ENCODE data around the gene BCKDHA.
A peak's percentile ranks its signal among the peaks of the same experiment; 100 is the strongest.
"Not testable (repeated sequence)": the region's sequence is repeated elsewhere in the genome, so short reads cannot be mapped to it uniquely, and the experiment has no call there.

Gene BCKDHA

DNA sequence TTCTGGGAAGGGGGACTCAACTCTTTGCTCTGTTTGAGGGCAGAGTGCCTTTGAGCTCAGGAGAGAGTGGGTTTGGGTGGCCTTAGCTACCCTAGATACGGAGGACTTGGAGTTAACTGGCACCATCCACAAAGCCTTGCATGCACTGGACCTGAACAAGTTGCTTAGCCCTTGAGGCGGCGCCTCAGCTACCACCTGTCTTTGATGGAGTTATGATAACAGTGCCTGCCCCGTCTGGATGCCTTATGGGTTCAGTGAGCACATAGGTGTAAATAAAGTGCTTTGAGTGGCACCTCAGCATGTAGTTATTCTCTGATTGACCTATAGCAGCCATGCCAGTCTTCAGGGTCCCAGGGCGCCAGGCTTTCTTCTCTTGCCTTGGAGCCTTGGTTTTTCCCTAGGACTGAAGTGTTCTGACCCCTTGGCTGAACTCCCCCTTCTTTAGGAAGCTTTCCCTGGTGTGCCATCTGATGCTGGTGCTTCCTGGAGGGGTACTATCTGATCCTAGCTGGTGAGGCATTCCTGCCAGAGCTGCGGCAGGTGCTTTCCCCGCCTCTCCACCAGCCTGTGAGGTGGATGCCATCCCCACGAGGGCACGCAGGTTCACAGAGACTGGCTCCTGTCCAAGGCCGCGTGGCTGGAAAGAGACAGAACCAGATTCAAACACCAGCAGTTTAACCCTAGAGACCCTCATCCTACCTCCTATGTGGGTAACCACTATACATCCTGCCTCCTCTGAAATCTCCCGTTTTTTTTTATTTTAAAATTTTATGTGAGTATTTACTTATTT is 5.8 kb downstream of the BCKDHA start:
- Mint-ChIP-seq H3K27ac (no peak overlapping the region), H3K9me3 (no peaks in the 10 kb centered on the region), H3K27me3 (no peaks in the 10 kb centered on the region), H3K4me3 (no peak overlapping the region), H3K4me1 (peaks cover 16% of the 10 kb centered on the region), H3K36me3 (peaks cover 7% of the 10 kb centered on the region)
- ATAC-seq (ENCODE audit: low read depth) (no peak), DNase-seq (ENCODE audit: low spot score in 2 of 2) (no peak)

DNA sequence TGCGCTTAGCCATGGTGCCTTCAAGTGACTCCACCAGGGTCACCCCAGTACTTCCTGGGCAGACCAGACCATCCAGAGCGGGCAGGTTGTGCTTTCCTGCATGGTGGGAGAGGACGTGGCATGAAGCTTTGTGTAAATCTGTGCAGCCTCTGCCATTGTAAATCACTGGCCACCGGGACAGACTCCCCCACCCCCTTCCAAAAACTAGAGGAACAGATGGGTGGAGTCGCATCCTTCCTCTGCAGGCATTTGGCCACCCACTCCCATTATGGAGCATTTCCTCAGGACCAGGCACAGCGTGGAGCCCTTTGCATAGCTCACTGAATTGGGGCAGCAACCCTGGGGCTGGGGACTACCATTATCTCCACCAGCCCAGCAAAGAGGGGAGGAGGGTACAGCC is 8.2 kb downstream of the BCKDHA start:
- peaks cover 8% of the 10 kb centered on the region for H3K36me3 Mint-ChIP-seq

DNA sequence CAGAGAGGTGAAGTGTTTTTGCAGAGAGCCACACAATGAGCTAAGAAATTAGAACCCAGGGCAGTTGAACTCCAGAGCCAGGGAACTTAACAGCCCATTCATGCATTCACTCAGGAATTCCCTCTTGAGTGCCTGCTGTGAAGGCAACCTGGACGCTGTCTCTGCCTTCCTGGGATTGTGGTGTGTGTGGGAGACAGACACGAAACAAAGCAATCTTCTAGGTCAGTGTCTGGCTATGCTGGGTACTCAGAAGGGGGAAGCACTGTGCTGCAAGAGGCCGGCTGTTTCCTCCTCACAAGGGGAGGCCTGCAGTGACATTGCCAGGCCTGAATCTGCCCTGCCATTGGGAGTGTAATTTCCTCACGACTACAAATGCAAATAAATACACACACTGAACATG is 9.7 kb downstream of the BCKDHA start:
- Mint-ChIP-seq H3K9me3 (no peaks in the 10 kb centered on the region), H3K27me3 (no peaks in the 10 kb centered on the region), H3K36me3 (peaks cover 10% of the 10 kb centered on the region), H3K27ac (peak overlapping the region; percentile 1), H3K4me1 (peaks cover 14% of the 10 kb centered on the region), H3K4me3 (no peak overlapping the region)
- no peak for DNase-seq (ENCODE audit: low spot score in 2 of 2)
- ATAC-seq (ENCODE audit: low read depth): no peak

More for the DNA sequence above, 8.2 kb downstream of the BCKDHA start:
- H3K9me3 Mint-ChIP-seq: no peaks in the 10 kb centered on the region
- H3K4me3 Mint-ChIP-seq: no peak overlapping the region
- no peak overlapping the region for H3K27ac Mint-ChIP-seq
- H3K27me3 Mint-ChIP-seq: no peaks in the 10 kb centered on the region
- DNase-seq (ENCODE audit: low spot score in 2 of 2) (no peak), ATAC-seq (ENCODE audit: low read depth) (no peak)
- peaks cover 16% of the 10 kb centered on the region for H3K4me1 Mint-ChIP-seq

DNA sequence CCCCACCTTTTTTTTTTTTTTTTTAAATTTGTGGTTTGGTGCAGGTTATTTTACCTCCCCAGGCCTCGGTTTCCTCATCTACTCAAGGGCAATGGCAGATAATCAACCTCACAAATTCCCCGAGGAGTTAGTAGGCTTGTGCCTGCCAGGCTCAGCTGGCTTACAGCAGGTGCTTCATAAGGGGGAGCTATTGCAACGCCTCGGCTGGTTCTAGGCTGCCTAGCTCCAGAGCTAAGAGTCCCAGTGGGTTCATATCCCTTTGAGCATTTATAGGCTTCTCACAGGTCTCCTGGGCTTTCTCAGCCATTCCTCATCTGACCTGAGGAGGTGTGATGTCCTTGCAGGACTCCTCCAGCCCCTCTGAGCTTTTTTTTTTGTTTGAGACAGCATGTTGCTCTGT is 10.6 kb downstream of the BCKDHA start:
- Mint-ChIP-seq H3K9me3 (no peaks in the 10 kb centered on the region), H3K4me1 (peaks cover 14% of the 10 kb centered on the region), H3K27me3 (no peaks in the 10 kb centered on the region), H3K36me3 (peaks cover 10% of the 10 kb centered on the region), H3K27ac (no peak overlapping the region), H3K4me3 (no peak overlapping the region)
- ATAC-seq (ENCODE audit: low read depth) (no peak), DNase-seq (ENCODE audit: low spot score in 2 of 2) (no peak)

DNA sequence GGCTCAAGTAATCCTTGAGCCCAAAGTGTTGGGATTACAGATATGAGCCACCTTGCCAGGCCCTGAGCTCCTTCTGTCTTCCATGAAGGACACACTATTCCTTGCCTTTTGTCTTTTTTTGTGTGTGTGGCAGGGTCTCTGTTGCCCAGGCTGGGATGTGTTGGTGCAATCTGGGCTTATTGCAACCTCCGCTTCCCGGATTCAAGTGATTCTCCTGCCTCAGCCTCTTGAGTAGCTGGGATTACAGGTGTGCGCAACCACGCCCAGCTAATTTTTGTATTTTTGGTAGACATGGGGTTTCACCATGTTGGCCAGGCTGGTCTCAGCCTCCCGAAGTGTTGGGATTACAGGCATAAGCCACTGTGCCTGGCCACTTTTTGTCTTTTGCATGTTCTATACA is 11.2 kb downstream of the BCKDHA start:
- DNase-seq (ENCODE audit: low spot score in 2 of 2); H3K27ac Mint-ChIP-seq; H3K9me3 Mint-ChIP-seq; H3K27me3 Mint-ChIP-seq; ATAC-seq (ENCODE audit: low read depth); H3K4me3 Mint-ChIP-seq: not testable (repeated sequence)
- Mint-ChIP-seq H3K36me3 (peaks cover 15% of the 10 kb centered on the region), H3K4me1 (peaks cover 14% of the 10 kb centered on the region)

DNA sequence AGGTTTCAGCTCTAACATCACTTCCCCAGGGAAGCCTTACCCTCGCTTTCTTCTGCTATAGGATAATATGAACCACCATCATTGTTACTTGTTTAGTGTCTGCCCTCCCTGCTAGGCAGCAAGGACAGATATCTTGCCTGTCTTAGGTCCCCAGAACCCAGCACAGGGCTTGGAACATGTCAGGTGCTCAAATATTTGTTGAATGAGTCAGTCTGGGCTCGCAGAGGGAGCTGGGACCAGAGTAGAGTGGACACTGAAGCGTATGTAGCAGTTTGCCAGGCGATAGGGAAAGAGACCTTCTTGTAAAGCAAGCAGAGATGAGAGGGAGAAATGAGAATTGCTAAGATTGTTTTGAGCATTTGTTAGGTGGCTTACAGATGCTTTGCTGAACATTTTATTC is 11.7 kb downstream of the BCKDHA start:
- Mint-ChIP-seq H3K4me3 (no peak overlapping the region), H3K27ac (no peak overlapping the region), H3K36me3 (peaks cover 18% of the 10 kb centered on the region), H3K9me3 (no peaks in the 10 kb centered on the region), H3K27me3 (no peaks in the 10 kb centered on the region), H3K4me1 (peaks cover 14% of the 10 kb centered on the region)
- ATAC-seq (ENCODE audit: low read depth): no peak
- DNase-seq (ENCODE audit: low spot score in 2 of 2): no peak

DNA sequence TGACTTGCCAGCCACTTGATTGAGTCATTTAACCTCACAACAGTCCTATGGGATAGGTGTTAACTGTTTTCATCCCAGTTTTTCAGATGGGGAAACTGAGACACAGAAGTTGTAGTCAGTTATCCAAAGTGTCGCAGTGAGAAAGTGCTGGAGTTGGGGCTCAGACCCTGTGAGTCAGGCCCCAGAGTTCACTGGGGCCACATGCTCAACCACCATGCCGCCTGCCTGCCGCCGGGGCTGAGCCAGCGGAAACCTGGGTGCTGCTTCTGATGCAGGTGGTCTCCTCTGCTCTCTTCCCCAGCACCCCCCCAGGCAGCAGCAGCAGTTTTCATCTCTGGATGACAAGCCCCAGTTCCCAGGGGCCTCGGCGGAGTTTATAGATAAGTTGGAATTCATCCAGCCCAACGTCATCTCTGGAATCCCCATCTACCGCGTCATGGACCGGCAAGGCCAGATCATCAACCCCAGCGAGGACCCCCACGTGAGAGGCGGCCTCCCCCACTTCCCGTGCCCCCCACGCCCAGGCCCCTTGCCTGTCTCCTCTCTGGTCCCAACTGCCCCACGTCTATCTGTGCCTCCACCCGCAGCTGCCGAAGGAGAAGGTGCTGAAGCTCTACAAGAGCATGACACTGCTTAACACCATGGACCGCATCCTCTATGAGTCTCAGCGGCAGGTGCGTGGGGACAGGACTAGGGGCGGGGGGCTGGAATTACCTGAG is 12.9 kb downstream of the BCKDHA start:
- Mint-ChIP-seq H3K4me3 (no peak overlapping the region), H3K27ac (peak overlapping the region; percentile 39), H3K36me3 (peaks cover 19% of the 10 kb centered on the region), H3K9me3 (no peaks in the 10 kb centered on the region), H3K27me3 (no peaks in the 10 kb centered on the region), H3K4me1 (peaks cover 11% of the 10 kb centered on the region)
- DNase-seq (ENCODE audit: low spot score in 2 of 2): no peak
- no peak for ATAC-seq (ENCODE audit: low read depth)

DNA sequence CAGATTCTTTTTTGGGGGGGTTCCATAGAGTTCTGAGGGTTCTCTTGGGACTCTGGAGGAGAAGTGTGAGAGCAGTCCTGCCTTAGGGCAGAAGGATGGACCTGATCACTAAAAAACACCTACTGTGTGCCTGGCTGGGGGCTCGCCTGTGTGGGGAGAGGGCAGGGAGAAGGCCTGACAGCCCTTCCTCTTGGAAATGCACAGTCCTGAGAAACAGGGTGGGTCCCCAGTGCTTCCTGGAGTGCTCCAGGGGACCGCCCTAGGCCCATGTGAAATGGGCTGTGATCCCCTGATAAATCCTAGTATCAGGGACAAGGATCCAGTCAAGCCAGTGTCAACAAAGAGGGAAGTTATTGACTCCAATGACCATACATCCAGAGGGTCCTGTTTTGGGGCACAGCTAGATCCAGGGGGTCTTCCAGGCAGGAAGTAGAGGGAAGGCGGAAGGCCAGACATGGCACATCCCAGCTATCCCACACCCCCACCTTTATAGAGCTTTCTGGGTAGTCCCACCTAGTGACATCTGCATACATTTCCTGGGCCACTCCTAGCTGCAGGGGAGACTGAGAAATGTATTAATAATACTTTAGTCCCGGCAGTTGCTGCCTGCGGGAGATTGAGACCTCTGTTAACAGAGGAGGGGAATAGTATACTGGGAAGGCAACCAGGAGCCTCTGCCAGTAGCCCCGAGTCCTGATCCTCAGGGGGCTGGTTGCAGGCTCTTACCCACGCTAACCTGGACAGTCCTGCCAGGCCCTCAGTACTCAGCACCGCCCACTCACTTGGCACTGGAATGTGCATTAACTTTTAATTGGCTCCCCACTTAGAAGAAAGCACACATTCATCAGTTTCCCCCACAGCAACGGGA is 13.7 kb downstream of the BCKDHA start:
- H3K9me3 Mint-ChIP-seq: no peaks in the 10 kb centered on the region
- no peak overlapping the region for H3K4me3 Mint-ChIP-seq
- H3K36me3 Mint-ChIP-seq: peaks cover 21% of the 10 kb centered on the region
- H3K27ac Mint-ChIP-seq: no peak overlapping the region
- peaks cover 11% of the 10 kb centered on the region for H3K4me1 Mint-ChIP-seq
- ATAC-seq (ENCODE audit: low read depth) (no peak), DNase-seq (ENCODE audit: low spot score in 2 of 2) (no peak)
- H3K27me3 Mint-ChIP-seq: no peaks in the 10 kb centered on the region

DNA sequence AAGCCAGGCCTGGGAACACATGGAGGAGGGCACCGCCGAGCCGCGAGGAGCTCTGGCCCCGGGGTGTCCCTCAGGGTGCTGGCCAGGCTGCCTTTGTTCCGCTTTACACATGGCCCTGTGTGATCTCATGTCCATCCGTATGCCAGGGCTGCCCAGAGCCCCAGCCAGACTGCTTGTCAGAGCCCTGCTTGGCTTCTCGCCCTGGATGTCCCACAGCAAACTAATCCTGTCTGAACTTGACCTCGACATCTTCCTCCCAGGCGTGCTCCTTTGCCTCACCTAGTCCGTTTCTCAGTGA is 14.3 kb downstream of the BCKDHA start:
- no peaks in the 10 kb centered on the region for H3K9me3 Mint-ChIP-seq
- H3K27ac Mint-ChIP-seq: no peak overlapping the region
- H3K4me3 Mint-ChIP-seq: no peak overlapping the region
- DNase-seq (ENCODE audit: low spot score in 2 of 2) (no peak), ATAC-seq (ENCODE audit: low read depth) (no peak)
- no peaks in the 10 kb centered on the region for H3K27me3 Mint-ChIP-seq
- peaks cover 11% of the 10 kb centered on the region for H3K4me1 Mint-ChIP-seq
- H3K36me3 Mint-ChIP-seq: peaks cover 23% of the 10 kb centered on the region

DNA sequence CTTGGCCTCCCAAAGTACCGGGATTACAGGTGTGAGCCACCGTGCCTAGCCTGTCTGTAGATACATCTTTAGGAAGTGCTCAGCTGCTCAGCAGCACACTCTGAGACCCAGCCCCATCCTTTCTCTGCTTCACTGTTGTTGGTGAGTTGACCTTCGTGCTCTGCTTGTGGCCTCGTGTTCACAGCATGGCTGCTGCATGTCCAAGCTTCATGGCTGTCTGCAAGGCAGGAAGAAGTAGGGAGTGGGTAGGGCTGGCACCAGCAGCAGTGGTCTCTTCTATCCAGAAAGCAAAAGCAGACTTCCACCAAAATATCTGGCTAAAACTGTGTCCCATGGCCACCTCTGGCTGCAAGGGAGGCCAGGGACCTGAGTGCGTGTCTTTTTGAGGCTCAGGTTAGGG is 15.3 kb downstream of the BCKDHA start:
- Mint-ChIP-seq H3K27ac (no peak overlapping the region), H3K4me1 (peaks cover 9% of the 10 kb centered on the region), H3K9me3 (no peaks in the 10 kb centered on the region), H3K27me3 (no peaks in the 10 kb centered on the region), H3K4me3 (no peak overlapping the region), H3K36me3 (peaks cover 25% of the 10 kb centered on the region)
- no peak for ATAC-seq (ENCODE audit: low read depth)
- no peak for DNase-seq (ENCODE audit: low spot score in 2 of 2)

DNA sequence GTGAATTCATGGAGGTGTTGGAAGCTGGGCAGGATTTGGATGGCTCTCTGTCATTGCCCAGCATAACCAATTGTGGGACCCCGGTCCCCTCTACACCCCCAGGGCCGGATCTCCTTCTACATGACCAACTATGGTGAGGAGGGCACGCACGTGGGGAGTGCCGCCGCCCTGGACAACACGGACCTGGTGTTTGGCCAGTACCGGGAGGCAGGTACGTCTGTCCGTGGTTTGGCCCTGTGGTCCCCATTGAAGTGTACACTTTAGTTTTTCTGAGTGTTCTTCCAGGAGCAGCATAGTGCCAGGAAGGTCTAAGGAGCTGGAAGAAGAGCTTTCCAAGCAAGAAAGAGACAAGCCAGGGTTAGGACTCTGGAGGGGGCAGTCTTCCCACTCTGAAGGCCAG is 16.3 kb downstream of the BCKDHA start:
- peaks cover 26% of the 10 kb centered on the region for H3K36me3 Mint-ChIP-seq
- ATAC-seq (ENCODE audit: low read depth): no peak
- no peaks in the 10 kb centered on the region for H3K27me3 Mint-ChIP-seq
- H3K27ac Mint-ChIP-seq: no peak overlapping the region
- no peaks in the 10 kb centered on the region for H3K9me3 Mint-ChIP-seq
- H3K4me3 Mint-ChIP-seq: no peak overlapping the region
- no peak for DNase-seq (ENCODE audit: low spot score in 2 of 2)
- peaks cover 9% of the 10 kb centered on the region for H3K4me1 Mint-ChIP-seq

DNA sequence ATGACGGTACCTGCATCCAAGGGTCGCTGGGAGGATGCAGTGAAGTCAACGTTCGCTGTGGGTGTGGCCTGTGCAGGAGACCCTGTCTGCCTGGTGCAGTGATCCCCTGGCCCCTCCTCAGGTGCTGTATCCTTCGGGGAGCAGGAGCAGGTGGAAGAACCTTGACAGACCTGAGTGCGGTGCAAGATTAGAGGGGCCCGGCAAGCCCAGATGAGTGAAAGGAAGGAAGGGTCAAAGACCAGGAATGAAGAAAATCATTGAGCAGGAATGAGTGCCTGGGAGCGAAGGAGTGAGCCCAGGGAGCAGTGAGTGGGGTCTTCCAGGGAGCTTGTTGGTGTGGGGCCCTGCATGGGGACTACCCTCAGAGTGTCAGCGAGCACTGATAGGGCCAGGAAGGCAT is 16.8 kb downstream of the BCKDHA start:
- no peak for DNase-seq (ENCODE audit: low spot score in 2 of 2)
- no peak for ATAC-seq (ENCODE audit: low read depth)
- H3K27me3 Mint-ChIP-seq: no peaks in the 10 kb centered on the region
- H3K27ac Mint-ChIP-seq: no peak overlapping the region
- no peaks in the 10 kb centered on the region for H3K9me3 Mint-ChIP-seq
- peaks cover 6% of the 10 kb centered on the region for H3K4me1 Mint-ChIP-seq
- peaks cover 30% of the 10 kb centered on the region for H3K36me3 Mint-ChIP-seq
- no peak overlapping the region for H3K4me3 Mint-ChIP-seq

DNA sequence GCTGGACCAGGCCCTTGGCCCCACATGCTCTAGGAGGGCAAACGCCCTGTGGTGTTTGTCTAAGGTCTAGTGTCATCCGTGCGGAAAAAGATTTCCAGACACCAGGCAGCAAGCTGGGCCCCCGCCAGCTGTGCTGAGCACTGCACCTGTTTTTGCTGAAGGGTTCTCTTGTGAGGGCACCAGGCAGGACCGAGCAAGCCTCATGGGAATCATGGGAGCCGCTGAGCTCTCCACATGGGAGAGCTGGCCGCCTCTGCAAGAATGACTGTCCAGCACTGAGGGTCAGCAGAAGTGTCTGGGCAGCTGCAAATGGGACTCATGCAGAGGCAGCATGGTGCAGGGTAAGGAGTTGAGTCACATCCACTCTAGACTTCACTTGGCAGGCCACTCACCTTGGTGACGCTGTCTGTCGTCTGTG is 17.5 kb downstream of the BCKDHA start:
- H3K4me3 Mint-ChIP-seq: no peak overlapping the region
- H3K27me3 Mint-ChIP-seq: no peaks in the 10 kb centered on the region
- H3K4me1 Mint-ChIP-seq: peaks cover 2% of the 10 kb centered on the region
- DNase-seq (ENCODE audit: low spot score in 2 of 2) (no peak), ATAC-seq (ENCODE audit: low read depth) (no peak)
- no peak overlapping the region for H3K27ac Mint-ChIP-seq
- H3K9me3 Mint-ChIP-seq: no peaks in the 10 kb centered on the region
- H3K36me3 Mint-ChIP-seq: peaks cover 33% of the 10 kb centered on the region

DNA sequence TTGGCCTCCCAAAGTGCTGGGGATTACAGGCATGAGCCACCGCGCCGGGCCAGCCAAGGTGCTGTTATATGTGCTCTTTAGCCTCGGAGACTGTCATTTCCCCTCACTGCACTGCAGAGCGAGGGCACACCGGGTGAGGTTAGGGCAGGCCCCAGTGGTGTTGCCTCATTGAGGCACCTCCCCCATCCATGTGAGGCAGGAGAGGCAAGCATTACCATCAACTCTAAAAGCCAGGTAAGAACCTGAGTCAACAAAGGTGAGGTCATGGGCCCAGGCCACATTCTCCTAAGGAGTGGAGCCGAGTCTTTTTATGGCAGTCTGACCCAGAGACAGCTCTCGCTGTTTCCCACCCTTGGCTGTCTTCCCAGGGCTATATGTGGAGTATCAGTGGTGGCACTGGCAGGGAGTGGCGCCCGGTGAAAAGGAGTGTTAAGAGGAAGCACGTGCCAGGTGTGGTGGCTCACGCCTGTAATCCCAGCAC is 18.6 kb downstream of the BCKDHA start:
- no peaks in the 10 kb centered on the region for H3K27me3 Mint-ChIP-seq
- H3K4me3 Mint-ChIP-seq: no peak overlapping the region
- ATAC-seq (ENCODE audit: low read depth) (no peak), DNase-seq (ENCODE audit: low spot score in 2 of 2) (no peak)
- peaks cover 38% of the 10 kb centered on the region for H3K36me3 Mint-ChIP-seq
- H3K27ac Mint-ChIP-seq: no peak overlapping the region
- no peaks in the 10 kb centered on the region for H3K9me3 Mint-ChIP-seq
- H3K4me1 Mint-ChIP-seq: peaks cover 5% of the 10 kb centered on the region

Data from memory B cell (primary cell).